GM13977 (cell line): ENCODE results near the gene RGS7.
"Not testable (repeated sequence)": the region's sequence is repeated elsewhere in the genome, so short reads cannot be mapped to it uniquely, and the experiment has no call there.

Source experiments
- DNase-seq: peaks from one replicate; pipeline ENCODE4 v3.0.0; 2012; ENCODE audit warnings: low spot score
- in situ Hi-C: fragments of 300-500 bp; cut with MboI; formaldehyde crosslinking; loops from one replicate; pipeline ENCODE4 v1.12.0; 2022; ENCODE audit warnings: low sequenced_read_pairs, low pct_unique_long_range_greater_than_20kb, mixed read lengths, inconsistent platforms; ENCODE audit not compliant: unreplicated experiment
- TF ChIP-seq, protein P1 (sequence below): IDR thresholded peaks from 2 replicates; pipeline ENCODE4 v1.5.1; 2012; ENCODE audit warnings: mild to moderate bottlenecking, control low read depth; ENCODE audit not compliant: insufficient read depth; ENCODE audit errors: extremely low read depth, missing control alignments

The RGS7 gene

DNA sequence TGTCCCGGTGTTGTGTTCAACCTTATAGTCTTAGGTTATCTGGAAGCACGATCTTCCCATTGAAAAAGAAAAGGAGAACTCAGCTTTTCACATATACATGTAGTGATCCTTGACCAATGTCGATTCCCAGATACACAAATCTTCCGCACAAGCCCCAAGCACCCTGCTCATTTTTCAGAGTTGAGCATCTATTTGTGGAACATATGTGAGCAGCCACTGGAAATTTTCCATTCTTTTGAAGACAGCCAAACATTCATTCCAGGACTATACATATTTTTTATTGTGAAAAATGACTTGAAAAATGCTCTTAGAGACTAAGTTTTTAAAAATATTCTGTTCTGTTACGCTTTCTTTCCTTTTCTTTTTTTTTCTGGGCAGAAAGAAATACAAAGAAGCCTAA, 371.9 kb downstream of the RGS7 start:
- in situ Hi-C loops = no loop called here
- TF ChIP-seq, protein P1, sequence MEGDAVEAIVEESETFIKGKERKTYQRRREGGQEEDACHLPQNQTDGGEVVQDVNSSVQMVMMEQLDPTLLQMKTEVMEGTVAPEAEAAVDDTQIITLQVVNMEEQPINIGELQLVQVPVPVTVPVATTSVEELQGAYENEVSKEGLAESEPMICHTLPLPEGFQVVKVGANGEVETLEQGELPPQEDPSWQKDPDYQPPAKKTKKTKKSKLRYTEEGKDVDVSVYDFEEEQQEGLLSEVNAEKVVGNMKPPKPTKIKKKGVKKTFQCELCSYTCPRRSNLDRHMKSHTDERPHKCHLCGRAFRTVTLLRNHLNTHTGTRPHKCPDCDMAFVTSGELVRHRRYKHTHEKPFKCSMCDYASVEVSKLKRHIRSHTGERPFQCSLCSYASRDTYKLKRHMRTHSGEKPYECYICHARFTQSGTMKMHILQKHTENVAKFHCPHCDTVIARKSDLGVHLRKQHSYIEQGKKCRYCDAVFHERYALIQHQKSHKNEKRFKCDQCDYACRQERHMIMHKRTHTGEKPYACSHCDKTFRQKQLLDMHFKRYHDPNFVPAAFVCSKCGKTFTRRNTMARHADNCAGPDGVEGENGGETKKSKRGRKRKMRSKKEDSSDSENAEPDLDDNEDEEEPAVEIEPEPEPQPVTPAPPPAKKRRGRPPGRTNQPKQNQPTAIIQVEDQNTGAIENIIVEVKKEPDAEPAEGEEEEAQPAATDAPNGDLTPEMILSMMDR = no peak
- DNase-seq = no peak

DNA sequence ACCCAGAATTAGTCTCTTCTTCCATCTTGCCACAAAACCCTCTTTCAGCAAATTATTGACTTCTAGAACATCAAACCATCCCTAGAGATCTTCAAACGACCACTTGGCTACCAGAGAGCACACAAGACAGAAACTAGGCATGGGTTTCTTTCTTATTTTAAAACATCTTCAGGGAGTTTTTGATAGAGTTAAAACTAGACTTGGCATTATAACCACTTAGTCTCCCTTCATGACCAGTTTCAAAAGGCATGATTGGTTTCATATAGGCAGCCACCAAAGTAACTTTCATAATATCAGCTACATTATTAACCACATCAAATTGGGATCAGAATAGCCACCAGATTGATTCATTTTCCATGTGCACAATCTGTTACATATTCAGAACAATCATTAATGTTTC, 376.7 kb downstream of the RGS7 start:
- no peak for DNase-seq
- in situ Hi-C loops = no loop called here
- TF ChIP-seq, protein P1 = no peak

DNA sequence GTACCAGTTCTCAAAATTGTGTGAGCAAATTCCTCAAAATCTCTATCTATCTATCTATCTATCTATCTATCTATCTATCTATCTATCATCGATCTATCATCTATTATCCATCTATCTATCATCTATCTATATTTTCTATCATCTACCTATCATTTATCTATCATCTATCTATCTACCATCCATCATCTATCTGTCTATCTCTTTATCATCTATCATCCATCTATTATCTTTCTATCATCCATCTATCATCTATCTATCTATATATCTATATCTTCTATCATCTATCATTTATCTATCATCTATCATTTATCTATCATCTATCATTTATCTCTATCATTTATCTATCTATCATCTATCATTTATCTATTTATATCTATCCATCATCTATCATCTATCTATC, 380.3 kb downstream of the RGS7 start:
- TF ChIP-seq, protein P1 = no peak
- in situ Hi-C loops = no loop called here
- no peak for DNase-seq

DNA sequence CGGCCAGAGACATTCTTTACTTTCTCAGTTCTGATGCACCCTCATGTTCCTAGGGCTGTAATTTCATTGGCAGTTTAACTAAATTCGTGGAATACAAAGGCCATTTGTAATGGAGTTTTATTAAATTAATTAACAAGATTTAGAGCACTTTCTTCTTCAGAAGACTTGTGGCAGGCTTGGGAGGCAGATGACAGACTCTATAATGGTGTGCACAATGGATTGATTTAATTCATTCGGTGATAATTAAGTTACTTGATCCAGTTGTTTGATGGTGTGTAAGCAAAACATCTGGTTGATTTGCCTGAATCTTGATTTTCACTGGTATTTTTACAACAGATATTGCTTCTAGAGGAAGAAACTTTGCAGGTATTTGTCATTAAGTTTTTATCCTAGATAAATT, 383.1 kb downstream of the RGS7 start:
- TF ChIP-seq, protein P1 = no peak
- no peak for DNase-seq
- in situ Hi-C loops = no loop called here

DNA sequence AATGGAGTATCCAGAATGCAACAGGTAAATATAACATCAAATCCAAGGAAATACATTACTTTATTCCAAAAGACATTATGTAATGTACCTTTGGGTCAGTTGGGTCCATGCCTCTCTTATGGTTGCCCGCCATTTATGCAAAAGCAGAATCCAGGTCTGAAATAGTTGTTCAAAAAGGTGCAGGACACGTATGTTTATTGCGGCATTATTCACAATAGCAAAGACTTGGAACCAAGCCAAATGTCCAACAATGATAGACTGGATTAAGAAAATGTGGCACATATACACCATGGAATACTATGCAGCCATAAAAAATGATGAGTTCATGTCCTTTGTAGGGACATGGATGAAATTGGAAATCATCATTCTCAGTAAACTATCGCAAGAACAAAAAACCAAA, 384.9 kb downstream of the RGS7 start:
- in situ Hi-C loops, DNase-seq: not testable (repeated sequence)

DNA sequence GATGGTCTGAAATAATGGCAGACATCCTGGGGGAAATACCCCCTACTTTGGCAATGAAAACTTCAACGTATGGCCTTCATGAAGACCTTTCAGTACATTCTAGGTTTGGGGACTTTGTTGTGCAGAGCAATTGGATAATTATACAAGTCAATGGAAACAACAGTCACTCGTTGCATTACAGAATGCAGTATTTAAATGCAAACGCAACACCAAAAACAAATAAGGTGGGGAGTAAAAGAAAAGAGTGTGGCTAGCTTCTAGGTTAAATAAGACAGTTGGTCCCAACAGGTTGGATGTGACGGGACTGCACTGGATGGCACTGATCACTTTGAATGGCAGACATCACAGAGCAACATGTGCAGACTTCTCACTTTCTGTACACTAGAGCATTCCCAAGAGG, 386.8 kb downstream of the RGS7 start:
- in situ Hi-C loops = no loop called here
- TF ChIP-seq, protein P1 = no peak
- DNase-seq = no peak

DNA sequence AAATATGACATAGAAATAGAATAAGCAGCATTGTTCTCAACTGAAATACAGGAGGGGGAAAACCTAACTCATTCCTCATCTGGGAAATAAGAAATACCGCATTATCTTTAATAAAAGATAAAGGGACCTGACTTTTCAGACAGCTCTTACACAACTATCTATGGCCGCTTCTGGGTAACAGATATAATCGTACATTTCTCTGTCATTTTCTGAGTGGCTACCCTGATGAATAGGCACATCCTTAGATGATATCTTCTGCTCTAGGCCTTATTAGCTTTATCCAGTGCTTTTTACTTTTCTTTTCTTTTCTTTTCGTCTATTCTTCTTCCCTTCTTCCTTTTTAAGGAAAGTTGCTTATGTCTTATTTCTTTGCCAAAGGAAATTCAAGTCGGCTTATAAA, 388.1 kb downstream of the RGS7 start:
- no peak for DNase-seq
- in situ Hi-C loops = no loop called here
- TF ChIP-seq, protein P1 = no peak
